Kidney (tissue), 14 donors: Measurements from ENCODE around the gene TLE1. TPM values are rescaled to one million over a fixed set of nuclear protein-coding genes. Genes with fewer than 3 reads are reported as not detected.

ENCODE experiments used
- DNase-seq, 5 donors: peaks; one replicate each; pipeline ENCODE4 v3.0.0-alpha.2; 2013 to 2020
- FAIRE-seq: peaks from 2 replicates; lab custom pipeline; 2012; peaks lifted over from hg19 to GRCh38; lab: Jason Lieb, UNC
- H3K27ac ChIP-seq, 2 donors: one replicate each; pipeline ENCODE4 v1.7.0; 2013; ENCODE audit warnings: low read depth in 2 of 2, low read length in 2 of 2, inconsistent platforms in 1 of 2
- H3K27me3 ChIP-seq: one replicate; pipeline ENCODE4 v1.7.1; 2013; ENCODE audit warnings: low read length, inconsistent platforms; ENCODE audit not compliant: control insufficient read depth, insufficient read depth
- H3K36me3 ChIP-seq, 3 donors: one replicate each; pipeline versions ENCODE4 v1.7.0 to v1.7.1; 2013; ENCODE audit warnings: low read length in 3 of 3, control low read depth in 1 of 3, inconsistent platforms in 1 of 3; ENCODE audit not compliant: insufficient read depth in 3 of 3, control insufficient read depth in 2 of 3
- H3K4me1 ChIP-seq, 3 donors: one replicate each; pipeline versions ENCODE4 v1.7.0 to v1.7.1; 2013; ENCODE audit warnings: low read length in 3 of 3, inconsistent platforms in 1 of 3, low read depth in 1 of 3; ENCODE audit not compliant: control insufficient read depth in 2 of 3, insufficient read depth in 2 of 3
- H3K4me3 ChIP-seq, 3 donors: one replicate each; pipeline versions ENCODE4 v1.7.0 to v1.8.1; 2013; ENCODE audit warnings: low read length in 3 of 3, control low read depth in 1 of 3, inconsistent platforms in 1 of 3
- H3K9ac ChIP-seq, 3 donors: one replicate each; pipeline versions ENCODE4 v1.7.0 to v1.7.1; 2013; ENCODE audit warnings: low read length in 3 of 3, control low read depth in 1 of 3, inconsistent platforms in 1 of 3
- H3K9me3 ChIP-seq, 3 donors: one replicate each; pipeline versions ENCODE4 v1.7.0 to v1.7.1; 2013; ENCODE audit warnings: low read length in 3 of 3, control low read depth in 1 of 3, inconsistent platforms in 1 of 3; ENCODE audit not compliant: control insufficient read depth in 2 of 3, insufficient read depth in 1 of 3
- CTCF ChIP-seq: IDR thresholded peaks from 3 replicates; pipeline ENCODE4 v1.5.1; 2012; ENCODE audit warnings: mild to moderate bottlenecking, moderate library complexity, borderline replicate concordance; ENCODE audit not compliant: insufficient read depth; ENCODE audit errors: extremely low read depth
- intact Hi-C: fragments of 100-400 bp; cut with DNase I; formaldehyde crosslinking; loops from one replicate; pipeline ENCODE4 v1.11.1; 2022
- polyA plus RNA-seq: library from polyadenylated mRNA; stranded (reverse); fragments of 350-450 nt; fragmentation: Illumina TruSeq; extraction: RNeasy Lipid Tissue Mini Kit (QIAGEN cat#74804); gene quantifications from one replicate; pipeline ENCODE4 v1.2.3, GENCODE V29; 2014; ENCODE audit warnings: low read depth, low replicate concordance; ENCODE audit not compliant: insufficient read depth
- total RNA-seq: library from RNA; stranded (reverse); fragmentation: NEBNext Ultra II Directional; extraction: Animal tissue kit (Norgen Biotek cat#: 25700); gene quantifications from one replicate; pipeline ENCODE4 v1.2.1, GENCODE V29; 2021
- donor health status: control.
- donor health status: control.
- donor health status: control.
- donor health status: control.
- donor health status: control.
- donor health status: DM: yes; HTN: yes; CAD: no.
- donor health status: Normal renal cell carcinoma (clear cell type).

TLE1 gene
- total and polyA plus RNA-seq, 2 donors from 2014 or later = 10.8 to 52.5 TPM

GRCh38 chr9:81631218-81631745 lies 58.1 kb downstream of the TLE1 start:
- H3K27me3 ChIP-seq = no peaks in the 10 kb centered on the region
- DNase-seq (no peak), FAIRE-seq (no peak)
- peaks cover 0 to 6% (median 2%) of the 10 kb centered on the region in 3 donors for H3K36me3 ChIP-seq
- no peak for TF ChIP-seq CTCF
- H3K9ac ChIP-seq = no peak overlapping the region
- no peak overlapping the region for H3K4me3 ChIP-seq
- H3K9me3 ChIP-seq = no peaks in the 10 kb centered on the region
- H3K27ac ChIP-seq = no peak overlapping the region
- intact Hi-C loops = no loop called here
- H3K4me1 ChIP-seq = peaks cover 0 to 5% (median 0%) of the 10 kb centered on the region in 3 donors

DNA sequence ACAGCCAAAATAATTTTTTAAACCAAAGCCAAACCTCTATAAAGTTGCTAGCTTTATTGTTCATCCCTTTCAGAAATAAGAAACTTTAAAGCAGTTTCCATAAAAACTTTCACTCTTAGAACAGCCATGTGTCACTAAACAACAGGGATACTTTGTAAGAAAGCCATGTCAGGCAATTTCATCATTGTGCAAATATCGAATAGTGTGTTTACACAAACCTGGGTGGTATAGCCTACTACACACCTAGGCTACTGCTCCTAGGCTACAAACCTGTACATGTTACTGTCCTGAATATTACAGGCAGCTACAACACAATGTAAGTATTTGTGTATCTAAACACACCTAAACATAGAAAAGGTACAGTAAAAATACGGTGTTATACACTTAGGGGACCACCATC lies 59.9 kb downstream of the TLE1 start:
- TF ChIP-seq CTCF = no peak
- intact Hi-C loops = no loop called here
- H3K36me3 ChIP-seq = peaks cover 0 to 6% (median 2%) of the 10 kb centered on the region in 3 donors
- no peak overlapping the region for H3K9ac ChIP-seq
- no peak overlapping the region for H3K4me3 ChIP-seq
- no peak for DNase-seq
- H3K4me1 ChIP-seq = peaks cover 0 to 3% (median 0%) of the 10 kb centered on the region in 3 donors
- H3K27me3 ChIP-seq = no peaks in the 10 kb centered on the region
- FAIRE-seq = no peak
- no peak overlapping the region for H3K27ac ChIP-seq
- H3K9me3 ChIP-seq = no peaks in the 10 kb centered on the region

DNA sequence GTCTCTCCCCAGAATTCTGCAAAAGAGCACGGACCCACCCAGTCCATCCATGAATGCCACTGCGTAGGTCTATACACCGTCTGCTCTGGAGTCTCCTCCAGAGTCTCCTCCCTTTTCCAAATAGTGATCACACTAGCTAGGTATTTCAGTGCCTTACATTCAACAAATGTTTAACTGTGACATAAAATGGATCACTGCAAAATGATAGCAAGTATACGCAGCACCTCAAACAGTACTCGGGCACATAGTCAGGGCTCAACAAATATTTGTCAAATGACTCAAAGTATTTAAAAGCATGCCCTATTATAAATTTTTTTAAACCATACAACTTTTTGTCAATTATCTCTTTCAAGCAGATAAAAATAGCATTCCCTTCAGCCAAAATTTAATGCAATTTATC lies 60.5 kb downstream of the TLE1 start:
- no peaks in the 10 kb centered on the region for H3K27me3 ChIP-seq
- intact Hi-C loops = no loop called here
- no peak for TF ChIP-seq CTCF

DNA sequence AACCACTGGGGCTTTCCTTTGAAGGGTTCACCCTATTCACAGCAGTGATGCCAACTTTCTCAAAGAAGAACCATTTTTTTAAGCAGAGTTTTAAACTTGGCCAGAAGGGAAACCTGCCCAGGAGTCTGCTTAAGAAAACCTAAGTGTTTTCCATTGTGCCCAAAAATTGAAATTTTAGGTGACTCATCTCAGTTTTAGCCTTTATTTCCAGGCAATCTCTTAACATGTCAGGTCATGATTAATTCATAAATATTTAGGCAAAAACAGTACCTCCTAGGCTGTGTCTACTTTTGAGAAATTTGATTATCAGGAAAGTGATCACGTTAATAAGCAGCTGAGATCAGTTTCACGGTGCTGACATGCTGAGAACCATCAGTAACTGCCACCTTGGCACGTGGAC lies 61.9 kb downstream of the TLE1 start:
- FAIRE-seq (no peak), DNase-seq (no peak)
- no peak overlapping the region for H3K27ac ChIP-seq
- H3K4me1 ChIP-seq = peaks cover 0 to 1% (median 0%) of the 10 kb centered on the region in 3 donors
- H3K27me3 ChIP-seq = no peaks in the 10 kb centered on the region
- H3K4me3 ChIP-seq = no peak overlapping the region
- no peak overlapping the region for H3K9ac ChIP-seq
- H3K9me3 ChIP-seq = no peaks in the 10 kb centered on the region
- H3K36me3 ChIP-seq = peaks cover 0 to under 1% (median under 1%) of the 10 kb centered on the region in 3 donors
- no peak for TF ChIP-seq CTCF
- intact Hi-C loops = no loop called here

More for the DNA sequence above, 60.5 kb downstream of the TLE1 start:
- Histone ChIP-seq H3K9ac (no peak overlapping the region), H3K4me3 (no peak overlapping the region), H3K36me3 (peaks cover 0 to 6% (median 2%) of the 10 kb centered on the region in 3 donors), H3K9me3 (no peaks in the 10 kb centered on the region), H3K27ac (no peak overlapping the region), H3K4me1 (no peaks in the 10 kb centered on the region)
- DNase-seq (no peak), FAIRE-seq (no peak)
